ENCODE results near the gene PLCH2.

The PLCH2 gene

GRCh38 chr1:2477309-2477708 lies 1.2 kb downstream of the PLCH2 start:
- H3K27ac ChIP-seq, result no peak overlapping the region
- in situ Hi-C loops (cut with HindIII; ENCODE audit: low pct_ligation_motif_present, low sequenced_read_pairs), result no loop called here
- H3K36me3 ChIP-seq (replicated peaks), result no peaks in the 10 kb centered on the region
- no peak for TF ChIP-seq CTCF (IDR thresholded peaks at IDR 0.05; ENCODE audit: low read depth, low read length, missing control alignments)
- H3K4me3 ChIP-seq (ENCODE audit: low read depth, low read length), result no peak overlapping the region
- H3K27me3 ChIP-seq (replicated peaks), result no peaks in the 10 kb centered on the region
- no peak for DNase-seq

GRCh38 chr1:2477791-2478499 lies 1.9 kb downstream of the PLCH2 start:
- Histone ChIP-seq H3K27ac (no peak overlapping the region), H3K4me3 (ENCODE audit: low read depth, low read length) (no peak overlapping the region), H3K27me3 (replicated peaks) (no peaks in the 10 kb centered on the region), H3K36me3 (replicated peaks) (no peaks in the 10 kb centered on the region)
- no peak for DNase-seq
- in situ Hi-C loops (cut with HindIII; ENCODE audit: low pct_ligation_motif_present, low sequenced_read_pairs), result no loop called here
- no peak for TF ChIP-seq CTCF (IDR thresholded peaks at IDR 0.05; ENCODE audit: low read depth, low read length, missing control alignments)

- no peak for TF ChIP-seq CTCF (IDR thresholded peaks at IDR 0.05; ENCODE audit: low read depth, low read length, missing control alignments)
- Histone ChIP-seq H3K27me3 (replicated peaks) (no peaks in the 10 kb centered on the region), H3K4me3 (ENCODE audit: low read depth, low read length) (no peak overlapping the region), H3K36me3 (replicated peaks) (no peaks in the 10 kb centered on the region), H3K27ac (no peak overlapping the region)
- DNase-seq, result no peak
- in situ Hi-C loops (cut with HindIII; ENCODE audit: low pct_ligation_motif_present, low sequenced_read_pairs), result no loop called here
Measured at GRCh38 chr1:2479186-2479585, 3.1 kb downstream of the PLCH2 start.

GRCh38 chr1:2479618-2480017 lies 3.5 kb downstream of the PLCH2 start:
- in situ Hi-C loops (cut with HindIII; ENCODE audit: low pct_ligation_motif_present, low sequenced_read_pairs), result no loop called here
- no peak for TF ChIP-seq CTCF (IDR thresholded peaks at IDR 0.05; ENCODE audit: low read depth, low read length, missing control alignments)
- Histone ChIP-seq H3K36me3 (replicated peaks) (no peaks in the 10 kb centered on the region), H3K27ac (no peak overlapping the region), H3K27me3 (replicated peaks) (no peaks in the 10 kb centered on the region), H3K4me3 (ENCODE audit: low read depth, low read length) (no peak overlapping the region)
- DNase-seq, result no peak

- H3K27me3 ChIP-seq (replicated peaks), result no peaks in the 10 kb centered on the region
- DNase-seq, result no peak
- in situ Hi-C loops (cut with HindIII; ENCODE audit: low pct_ligation_motif_present, low sequenced_read_pairs), result no loop called here
- H3K27ac ChIP-seq, result no peak overlapping the region
- H3K36me3 ChIP-seq (replicated peaks), result no peaks in the 10 kb centered on the region
- TF ChIP-seq CTCF (IDR thresholded peaks at IDR 0.05; ENCODE audit: low read depth, low read length, missing control alignments), result no peak
- H3K4me3 ChIP-seq (ENCODE audit: low read depth, low read length), result no peak overlapping the region
Measured at GRCh38 chr1:2480236-2480985, 4.3 kb downstream of the PLCH2 start.
